WTC11 (cell line): Measurements from ENCODE around the gene KCNMB4. TPM values are rescaled to one million over a fixed set of nuclear protein-coding genes. Genes with fewer than 3 reads are reported as not detected.

Source experiments
- ATAC-seq: fragments of 200-7000 bp; cut with Tn5 transposase; 2 replicates; pipeline ENCODE4 v1.10.0; 2021; ENCODE audit warnings: mild to moderate bottlenecking, moderate library complexity
- CTCF ChIA-PET: fragments of 300-600 bp; sonication (Branson Sonifier 250); formaldehyde crosslinking; loops from one replicate; lab custom pipeline; 2021; ENCODE audit warnings: antibody characterized with exemption; lab: Charles Lee
- POLR2A ChIA-PET: fragments of 350-600 bp; sonication (Branson Sonifier 250); formaldehyde crosslinking; loops from one replicate; lab custom pipeline; 2021; ENCODE audit warnings: antibody characterized with exemption; lab: Charles Lee
- DNase-seq: peaks from one replicate; pipeline ENCODE4 v3.0.0; 2021; ENCODE audit warnings: low spot score
- H3K27ac Mint-ChIP-seq: 2 replicates; pipeline ENCODE4 v1.8.0; 2021; ENCODE audit warnings: mixed read lengths
- H3K27me3 Mint-ChIP-seq: 2 replicates; pipeline ENCODE4 v1.8.0; 2021; ENCODE audit warnings: low read depth, mild to moderate bottlenecking, moderate library complexity, mixed read lengths
- H3K36me3 Mint-ChIP-seq: 2 replicates; pipeline ENCODE4 v1.8.0; 2021; ENCODE audit warnings: mixed read lengths
- H3K4me1 Mint-ChIP-seq: 2 replicates; pipeline ENCODE4 v1.8.0; 2022; ENCODE audit warnings: mixed read lengths
- H3K4me3 Mint-ChIP-seq: 2 replicates; pipeline ENCODE4 v1.8.0; 2021; ENCODE audit warnings: mild to moderate bottlenecking, moderate library complexity, mixed read lengths
- H3K9me3 Mint-ChIP-seq: 2 replicates; pipeline ENCODE4 v1.8.0; 2021; ENCODE audit warnings: mixed read lengths
- AR ChIP-seq: fragments of 250-450 bp; sonication (Bioruptor Pico); IDR thresholded peaks from 2 replicates; pipeline ENCODE4 v1.9.0; 2021; ENCODE audit warnings: mild to moderate bottlenecking
- ARID4B ChIP-seq: sonication (generic); formaldehyde crosslinking; IDR thresholded peaks from 2 replicates; pipeline ENCODE4 v1.8.0; 2023; ENCODE audit warnings: missing genetic modification reagents, mild to moderate bottlenecking, borderline replicate concordance
- ATF2 ChIP-seq: sonication (generic); formaldehyde crosslinking; IDR thresholded peaks from 2 replicates; pipeline ENCODE4 v1.8.1; 2022; ENCODE audit warnings: low read depth, missing genetic modification reagents, borderline replicate concordance
- ATF6 ChIP-seq: sonication (generic); formaldehyde crosslinking; IDR thresholded peaks from 2 replicates; pipeline ENCODE4 v1.8.1; 2023; ENCODE audit warnings: mild to moderate bottlenecking, missing genetic modification reagents
- ERG ChIP-seq: fragments of 250-450 bp; sonication (Bioruptor Pico); IDR thresholded peaks from 2 replicates; pipeline ENCODE4 v1.8.0; 2021; ENCODE audit warnings: mild to moderate bottlenecking
- ESRRA ChIP-seq: sonication (generic); formaldehyde crosslinking; IDR thresholded peaks from 2 replicates; pipeline ENCODE4 v1.8.1; 2022; ENCODE audit warnings: mild to moderate bottlenecking, missing genetic modification reagents, borderline replicate concordance
- ETV6 ChIP-seq: sonication (generic); formaldehyde crosslinking; IDR thresholded peaks from 2 replicates; pipeline ENCODE4 v1.8.1; 2022; ENCODE audit warnings: mild to moderate bottlenecking, missing genetic modification reagents
- FOXP4 ChIP-seq: sonication (generic); formaldehyde crosslinking; IDR thresholded peaks from 2 replicates; pipeline ENCODE4 v1.8.0; 2022; ENCODE audit warnings: mild to moderate bottlenecking, missing genetic modification reagents
- GABPB1 ChIP-seq: sonication (generic); formaldehyde crosslinking; IDR thresholded peaks from 2 replicates; pipeline ENCODE4 v1.8.1; 2023; ENCODE audit warnings: mild to moderate bottlenecking, missing genetic modification reagents
- IRF1 ChIP-seq: sonication (generic); formaldehyde crosslinking; IDR thresholded peaks from 2 replicates; pipeline ENCODE4 v1.8.0; 2023; ENCODE audit warnings: missing genetic modification reagents
- MAX ChIP-seq: sonication (generic); formaldehyde crosslinking; IDR thresholded peaks from 2 replicates; pipeline ENCODE4 v1.8.0; 2022; ENCODE audit warnings: mild to moderate bottlenecking, missing genetic modification reagents
- RORB ChIP-seq: fragments of 250-450 bp; sonication (Bioruptor Pico); IDR thresholded peaks from 2 replicates; pipeline ENCODE4 v1.9.0; 2021; ENCODE audit warnings: mild to moderate bottlenecking
- ZMAT4 ChIP-seq: fragments of 250-450 bp; sonication (Bioruptor Pico); IDR thresholded peaks from 2 replicates; pipeline ENCODE4 v1.9.0; 2021; ENCODE audit warnings: mild to moderate bottlenecking
- ZNF532 ChIP-seq: fragments of 250-450 bp; sonication (Bioruptor Pico); IDR thresholded peaks from 2 replicates; pipeline ENCODE4 v1.9.0; 2021; ENCODE audit warnings: mild to moderate bottlenecking, borderline replicate concordance
- total RNA-seq: library from RNA; stranded (reverse); gene quantifications from 3 replicates; pipeline ENCODE4 v1.2.3, GENCODE V29; 2021

Gene KCNMB4
- total RNA-seq, 1 experiment from 2014 or later: 23.3 TPM

GRCh38 chr12:70360218-70360617, 5.9 kb upstream of the KCNMB4 start (continued):
- no peak for TF ChIP-seq ZNF532 (CRISPR knock-in tag)
- TF ChIP-seq ARID4B (CRISPR knock-in tag): no peak
- TF ChIP-seq ATF2: no peak
- TF ChIP-seq ESRRA: no peak

- Mint-ChIP-seq H3K27ac (no peak overlapping the region), H3K4me1 (peaks cover 37% of the 10 kb centered on the region), H3K27me3 (peaks cover 3% of the 10 kb centered on the region; the same call in 1 of the 2 replicates), H3K4me3 (peak overlapping the region; percentile 74), H3K36me3 (peaks cover 11% of the 10 kb centered on the region), H3K9me3 (no peaks in the 10 kb centered on the region)
- ChIA-PET POLR2A (interaction anchor here (2.2 kb wide), 1 partner anchor 121 kb away, joined by 12 read pairs; the partner anchor contains the start of gene CNOT2), CTCF (no interaction called here)
- DNase-seq: peak; percentile 23
- ATAC-seq: peak; percentile 3
- no peak for TF ChIP-seq ETV6
- no peak for TF ChIP-seq AR (CRISPR knock-in tag)
- TF ChIP-seq GABPB1 (CRISPR knock-in tag): no peak
- no peak for TF ChIP-seq MAX (CRISPR knock-in tag)
- TF ChIP-seq RORB (CRISPR knock-in tag): no peak
- no peak for TF ChIP-seq ATF6 (CRISPR knock-in tag)
- no peak for TF ChIP-seq ERG (CRISPR knock-in tag)
- TF ChIP-seq IRF1 (CRISPR knock-in tag): no peak
- no peak for TF ChIP-seq ZMAT4
- no peak for TF ChIP-seq FOXP4 (CRISPR knock-in tag)
Observed at GRCh38 chr12:70364695-70365397, 1.2 kb upstream of the KCNMB4 start.
